KOPT-K1 (cell line): ENCODE data around the gene CLTCL1.

Experiments
- H3K27ac ChIP-seq: fragments of 200-600 bp; sonication (generic); 2 replicates; pipeline ENCODE4 v1.5.1; 2016; ENCODE audit warnings: antibody characterized with exemption, mild to moderate bottlenecking, low read depth, low read length; ENCODE audit not compliant: poor library complexity, severe bottlenecking
- H3K36me3 ChIP-seq: fragments of 200-600 bp; sonication (generic); 2 replicates; pipeline ENCODE4 v1.5.1; 2017; ENCODE audit warnings: antibody characterized with exemption, mild to moderate bottlenecking, low read length, moderate library complexity; ENCODE audit not compliant: insufficient read depth
- H3K9me3 ChIP-seq: fragments of 200-600 bp; sonication (generic); 2 replicates; pipeline ENCODE4 v1.5.1; 2017; ENCODE audit warnings: antibody characterized with exemption, low read length, mild to moderate bottlenecking; ENCODE audit not compliant: insufficient read depth, poor library complexity, severe bottlenecking

Gene CLTCL1

GRCh38 chr22:19240813-19241592 is 50.5 kb downstream of the CLTCL1 start:
- Histone ChIP-seq H3K27ac (no peak overlapping the region), H3K9me3 (no peaks in the 10 kb centered on the region), H3K36me3 (no peaks in the 10 kb centered on the region)

GRCh38 chr22:19239464-19239863 is 52.1 kb downstream of the CLTCL1 start:
- H3K9me3 ChIP-seq, result no peaks in the 10 kb centered on the region
- H3K36me3 ChIP-seq, result no peaks in the 10 kb centered on the region

GRCh38 chr22:19238900-19239299 is 52.6 kb downstream of the CLTCL1 start:
- H3K27ac ChIP-seq, result no peak overlapping the region
- H3K36me3 ChIP-seq, result no peaks in the 10 kb centered on the region
- H3K9me3 ChIP-seq, result no peaks in the 10 kb centered on the region

More at GRCh38 chr22:19239464-19239863, 52.1 kb downstream of the CLTCL1 start:
- H3K27ac ChIP-seq, result no peak overlapping the region

GRCh38 chr22:19235874-19236273 is 55.6 kb downstream of the CLTCL1 start:
- H3K36me3 ChIP-seq, result no peaks in the 10 kb centered on the region; the same call in 1 of the 2 replicates
- no peak overlapping the region for H3K27ac ChIP-seq
- no peaks in the 10 kb centered on the region for H3K9me3 ChIP-seq

GRCh38 chr22:19234126-19234896 is 57.2 kb downstream of the CLTCL1 start:
- Histone ChIP-seq H3K9me3 (no peaks in the 10 kb centered on the region), H3K36me3 (no peaks in the 10 kb centered on the region; the same call in 1 of the 2 replicates), H3K27ac (no peak overlapping the region)

GRCh38 chr22:19233189-19233661 is 58.3 kb downstream of the CLTCL1 start:
- Histone ChIP-seq H3K27ac (no peak overlapping the region), H3K9me3 (no peaks in the 10 kb centered on the region), H3K36me3 (no peaks in the 10 kb centered on the region; the same call in 1 of the 2 replicates)

GRCh38 chr22:19232623-19233022 is 58.9 kb downstream of the CLTCL1 start:
- H3K9me3 ChIP-seq, result no peaks in the 10 kb centered on the region

GRCh38 chr22:19231986-19232385 is 59.5 kb downstream of the CLTCL1 start:
- Histone ChIP-seq H3K27ac (no peak overlapping the region), H3K9me3 (no peaks in the 10 kb centered on the region), H3K36me3 (no peaks in the 10 kb centered on the region; the same call in 1 of the 2 replicates)

More at GRCh38 chr22:19232623-19233022, 58.9 kb downstream of the CLTCL1 start:
- Histone ChIP-seq H3K27ac (no peak overlapping the region), H3K36me3 (no peaks in the 10 kb centered on the region; the same call in 1 of the 2 replicates)

- Histone ChIP-seq H3K36me3 (no peaks in the 10 kb centered on the region; the same call in 1 of the 2 replicates), H3K27ac (no peak overlapping the region), H3K9me3 (no peaks in the 10 kb centered on the region)
Observed at GRCh38 chr22:19229600-19229999, 61.9 kb downstream of the CLTCL1 start.

- Histone ChIP-seq H3K9me3 (no peaks in the 10 kb centered on the region), H3K27ac (no peak overlapping the region), H3K36me3 (no peaks in the 10 kb centered on the region; the same call in 1 of the 2 replicates)
Observed at GRCh38 chr22:19228179-19228578, 63.3 kb downstream of the CLTCL1 start.

- H3K27ac ChIP-seq, result no peak overlapping the region
- H3K36me3 ChIP-seq, result no peaks in the 10 kb centered on the region
- no peaks in the 10 kb centered on the region for H3K9me3 ChIP-seq
Observed at GRCh38 chr22:19226428-19226827, 65.1 kb downstream of the CLTCL1 start.

- H3K36me3 ChIP-seq, result no peaks in the 10 kb centered on the region
- no peak overlapping the region for H3K27ac ChIP-seq
- H3K9me3 ChIP-seq, result no peaks in the 10 kb centered on the region
Observed at GRCh38 chr22:19225560-19225959, 66.0 kb downstream of the CLTCL1 start.

GRCh38 chr22:19224985-19225384 is 66.5 kb downstream of the CLTCL1 start:
- no peak overlapping the region for H3K27ac ChIP-seq
- no peaks in the 10 kb centered on the region for H3K36me3 ChIP-seq
- H3K9me3 ChIP-seq, result no peaks in the 10 kb centered on the region

GRCh38 chr22:19224557-19224956 is 67.0 kb downstream of the CLTCL1 start:
- Histone ChIP-seq H3K9me3 (no peaks in the 10 kb centered on the region), H3K27ac (no peak overlapping the region), H3K36me3 (no peaks in the 10 kb centered on the region)

GRCh38 chr22:19223617-19224016 is 67.9 kb downstream of the CLTCL1 start:
- Histone ChIP-seq H3K9me3 (no peaks in the 10 kb centered on the region), H3K36me3 (no peaks in the 10 kb centered on the region), H3K27ac (no peak overlapping the region)
